Endothelial cell of umbilical vein (primary cell): ENCODE results near the gene CYP27A1. TPM values are rescaled to one million over a fixed set of nuclear protein-coding genes. Genes with fewer than 3 reads are reported as not detected.

Source experiments
- BruUV-seq: library from RNA; stranded (reverse); fragments of 400-500 nt; replicated peaks from 2 replicates; lab custom pipeline; 2021; lab: Mats Ljungman, UMichigan
- CTCF ChIA-PET: fragments of 300-600, 350-600 bp; sonication (Branson Sonifier 250); formaldehyde crosslinking; loops from one replicate; lab custom pipeline; 2021; ENCODE audit warnings: antibody characterized with exemption, inconsistent platforms; lab: Charles Lee
- POLR2A ChIA-PET: fragments of 300-600, 350-600 bp; sonication (Branson Sonifier 250); formaldehyde crosslinking; loops from one replicate; lab custom pipeline; 2021; ENCODE audit warnings: antibody characterized with exemption, inconsistent platforms; lab: Charles Lee
- DNase-seq: peaks from one replicate; pipeline ENCODE4 v3.0.0-alpha.2; 2011; ENCODE audit warnings: low read depth, low spot score
- FAIRE-seq: peaks from 2 replicates; lab custom pipeline; 2011; peaks lifted over from hg19 to GRCh38; lab: Jason Lieb, UNC
- H2AFZ ChIP-seq: 2 replicates; pipeline ENCODE4 v1.6.0; 2012; ENCODE audit warnings: low read depth, low read length, control low read depth, inconsistent platforms
- H3K27ac ChIP-seq: 2 replicates; pipeline ENCODE4 v1.5.1; 2011; ENCODE audit warnings: low read depth, mild to moderate bottlenecking, control low read depth, low read length, moderate library complexity; ENCODE audit not compliant: insufficient read depth
- H3K27me3 ChIP-seq, 2 experiments: 2 replicates each; pipeline versions ENCODE4 v1.6.0 to v1.6.1; 2011; ENCODE audit warnings: low read length in 2 of 2, mixed read lengths in 1 of 2; ENCODE audit not compliant: control insufficient read depth in 2 of 2, insufficient read depth in 2 of 2
- H3K36me3 ChIP-seq, 2 experiments: 2 replicates in 1 of 2; 3 replicates in 1 of 2; pipeline ENCODE4 v1.5.1; 2011; ENCODE audit warnings: low read length in 2 of 2, mild to moderate bottlenecking in 1 of 2, moderate library complexity in 1 of 2; ENCODE audit not compliant: control insufficient read depth in 2 of 2, insufficient read depth in 2 of 2; ENCODE audit errors: extremely low read depth in 1 of 2
- H3K4me1 ChIP-seq: 3 replicates; pipeline ENCODE4 v1.5.1; 2011; ENCODE audit warnings: mild to moderate bottlenecking, low read length; ENCODE audit not compliant: control insufficient read depth, insufficient read depth; ENCODE audit errors: extremely low read depth
- H3K4me2 ChIP-seq: 2 replicates; pipeline ENCODE4 v1.6.1; 2011; ENCODE audit warnings: low read length, control low read depth, mixed read lengths; ENCODE audit not compliant: insufficient read depth
- H3K4me3 ChIP-seq, 3 experiments: fragments of 200-600 bp in 1 of 3; sonication (generic), shearing (Covaris generic) in 1 of 3; replicated peaks in 1 of 3; 2 replicates each; pipeline ENCODE4 v1.5.1; 2011 to 2016; ENCODE audit warnings: control low read depth in 3 of 3, low read length in 3 of 3, mild to moderate bottlenecking in 2 of 3, inconsistent platforms in 1 of 3, low read depth in 1 of 3, moderate library complexity in 1 of 3; ENCODE audit not compliant: insufficient read depth in 1 of 3
- H3K79me2 ChIP-seq: 2 replicates; pipeline ENCODE4 v1.6.0; 2012; ENCODE audit warnings: low read length, inconsistent platforms; ENCODE audit not compliant: control insufficient read depth, insufficient read depth
- H3K9ac ChIP-seq: replicated peaks from 2 replicates; pipeline ENCODE3; 2011; ENCODE audit warnings: low read length, control low read depth; ENCODE audit not compliant: insufficient read depth; ENCODE audit errors: extremely low read depth
- H3K9me1 ChIP-seq: replicated peaks from 3 replicates; pipeline ENCODE4 v1.6.0; 2011; ENCODE audit warnings: mild to moderate bottlenecking, low read length; ENCODE audit not compliant: control insufficient read depth, insufficient read depth; ENCODE audit errors: extremely low read depth
- H3K9me3 ChIP-seq: replicated peaks from 2 replicates; pipeline ENCODE4 v1.5.1; 2012; ENCODE audit warnings: low read length, inconsistent platforms; ENCODE audit not compliant: control insufficient read depth, insufficient read depth
- H4K20me1 ChIP-seq: replicated peaks from 2 replicates; pipeline ENCODE3; 2011; ENCODE audit warnings: mild to moderate bottlenecking, low read length; ENCODE audit not compliant: control insufficient read depth, insufficient read depth; ENCODE audit errors: extremely low read depth
- EZH2 ChIP-seq: IDR thresholded peaks from 2 replicates; pipeline ENCODE4 v1.6.1; 2012; ENCODE audit warnings: borderline replicate concordance, low read depth, mild to moderate bottlenecking, moderate library complexity, low read length, inconsistent platforms; ENCODE audit not compliant: severe bottlenecking
- FOS ChIP-seq: IDR thresholded peaks from 2 replicates; pipeline ENCODE4 v1.6.1; 2011; ENCODE audit warnings: mild to moderate bottlenecking, low read length, moderate library complexity, borderline replicate concordance; ENCODE audit not compliant: insufficient read depth
- GATA2 ChIP-seq: IDR thresholded peaks from 2 replicates; pipeline ENCODE4 v1.7.0; 2011; ENCODE audit warnings: low read depth, mild to moderate bottlenecking, moderate library complexity, mixed read lengths, low read length; ENCODE audit not compliant: insufficient read length, insufficient read depth
- JUN ChIP-seq: IDR thresholded peaks from 2 replicates; pipeline ENCODE4 v1.6.1; 2011; ENCODE audit warnings: borderline replicate concordance, low read depth; ENCODE audit not compliant: insufficient read length, insufficient read depth
- MYC ChIP-seq: IDR thresholded peaks from one replicate; pipeline ENCODE4 v1.6.1; 2011; ENCODE audit warnings: mild to moderate bottlenecking, low read depth, low read length
- POLR2A ChIP-seq: IDR thresholded peaks from 2 replicates; pipeline ENCODE4 v1.6.1; 2012; ENCODE audit warnings: low read depth, mild to moderate bottlenecking, control low read depth, low read length
- POLR2AphosphoS5 ChIP-seq: IDR thresholded peaks from 2 replicates; pipeline ENCODE4 v1.6.1; 2012; ENCODE audit warnings: low read depth, mild to moderate bottlenecking, control low read depth, low read length, moderate library complexity; ENCODE audit not compliant: insufficient read depth
- dilution Hi-C: fragments of 300-500 bp; cut with MboI; formaldehyde crosslinking; loops from one replicate; pipeline ENCODE4 v1.15.0; 2019; ENCODE audit warnings: low sequenced_read_pairs; ENCODE audit not compliant: extremely low pct_ligation_motif_present
- intact Hi-C: fragments of 100-400 bp; cut with micrococcal nuclease; formaldehyde crosslinking; loops from one replicate; pipeline ENCODE4 v1.10.0; 2022
- polyA plus RNA-seq, 4 experiments: library from polyadenylated mRNA; depleted of rRNA in 3 of 4; stranded (reverse) in 3 of 4; unstranded in 1 of 4; fragments of >200 nt; gene quantifications; 2 replicates each; pipeline versions ENCODE4 v1.2.1 to v1.2.3, GENCODE V29; 2011 to 2012; ENCODE audit warnings: missing spikeins in 1 of 4
- total RNA-seq: library from RNA; stranded (reverse); gene quantifications from 2 replicates; pipeline ENCODE4 v1.2.3, GENCODE V29; 2021
- TF ChIP-seq, protein P1 (sequence below): IDR thresholded peaks from 2 replicates; pipeline ENCODE4 v1.6.1; 2011; ENCODE audit not compliant: insufficient read depth, insufficient read length
- TF ChIP-seq, protein P2 (sequence below), 2 donors: IDR thresholded peaks; 1 replicate in 1 of 2; 2 replicates in 1 of 2; pipeline ENCODE4 v1.5.1; 2011; ENCODE audit warnings: low read length in 2 of 2, mild to moderate bottlenecking in 2 of 2, moderate library complexity in 2 of 2, control low read depth in 1 of 2, inconsistent platforms in 1 of 2, low read depth in 1 of 2; ENCODE audit not compliant: insufficient read depth in 1 of 2; ENCODE audit errors: extremely low read depth in 1 of 2

The CYP27A1 gene
- total and polyA plus RNA-seq, 2 donors (not counting 3 experiments of a cell fraction or from before 2014, with no cell fraction given): 15.1 to 34.9 TPM

DNA sequence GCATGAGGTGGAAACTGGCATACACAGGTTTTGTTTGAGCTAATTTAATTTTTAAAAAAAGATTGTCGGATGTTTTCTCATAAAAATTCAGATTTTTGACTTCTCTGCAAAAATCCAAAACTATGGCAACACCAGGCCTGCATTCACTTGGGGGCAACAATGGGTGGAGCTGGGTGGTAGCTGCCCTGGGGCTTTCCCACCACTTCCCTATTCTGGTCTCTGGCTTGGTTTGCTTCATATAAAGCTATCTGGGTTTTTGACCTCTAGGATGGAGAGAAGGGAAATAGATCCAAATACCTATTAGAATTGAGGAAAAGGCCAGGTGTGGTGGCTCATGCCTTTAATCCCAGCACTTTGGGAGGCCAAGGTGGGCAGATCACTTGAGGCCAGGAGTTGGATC lies 5.5 kb upstream of the CYP27A1 start:
- Histone ChIP-seq H3K36me3 (no peaks in the 10 kb centered on the region), H3K4me1 (peaks cover 4% of the 10 kb centered on the region), H3K79me2 (no peaks in the 10 kb centered on the region), H3K9me1 (no peaks in the 10 kb centered on the region), H3K9ac (no peak overlapping the region), H2AFZ (no peak overlapping the region), H3K4me2 (no peak overlapping the region), H3K4me3 (no peak overlapping the region), H3K27ac (no peak overlapping the region), H3K27me3 (no peaks in the 10 kb centered on the region), H4K20me1 (no peaks in the 10 kb centered on the region), H3K9me3 (no peaks in the 10 kb centered on the region)
- TF ChIP-seq EZH2: no peak
- no peak for TF ChIP-seq FOS
- TF ChIP-seq GATA2: no peak
- no peak for TF ChIP-seq POLR2AphosphoS5
- TF ChIP-seq, protein P1, sequence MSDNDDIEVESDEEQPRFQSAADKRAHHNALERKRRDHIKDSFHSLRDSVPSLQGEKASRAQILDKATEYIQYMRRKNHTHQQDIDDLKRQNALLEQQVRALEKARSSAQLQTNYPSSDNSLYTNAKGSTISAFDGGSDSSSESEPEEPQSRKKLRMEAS: no peak
- TF ChIP-seq JUN: no peak
- no peak for TF ChIP-seq MYC
- no peak for TF ChIP-seq POLR2A
- TF ChIP-seq, protein P2, sequence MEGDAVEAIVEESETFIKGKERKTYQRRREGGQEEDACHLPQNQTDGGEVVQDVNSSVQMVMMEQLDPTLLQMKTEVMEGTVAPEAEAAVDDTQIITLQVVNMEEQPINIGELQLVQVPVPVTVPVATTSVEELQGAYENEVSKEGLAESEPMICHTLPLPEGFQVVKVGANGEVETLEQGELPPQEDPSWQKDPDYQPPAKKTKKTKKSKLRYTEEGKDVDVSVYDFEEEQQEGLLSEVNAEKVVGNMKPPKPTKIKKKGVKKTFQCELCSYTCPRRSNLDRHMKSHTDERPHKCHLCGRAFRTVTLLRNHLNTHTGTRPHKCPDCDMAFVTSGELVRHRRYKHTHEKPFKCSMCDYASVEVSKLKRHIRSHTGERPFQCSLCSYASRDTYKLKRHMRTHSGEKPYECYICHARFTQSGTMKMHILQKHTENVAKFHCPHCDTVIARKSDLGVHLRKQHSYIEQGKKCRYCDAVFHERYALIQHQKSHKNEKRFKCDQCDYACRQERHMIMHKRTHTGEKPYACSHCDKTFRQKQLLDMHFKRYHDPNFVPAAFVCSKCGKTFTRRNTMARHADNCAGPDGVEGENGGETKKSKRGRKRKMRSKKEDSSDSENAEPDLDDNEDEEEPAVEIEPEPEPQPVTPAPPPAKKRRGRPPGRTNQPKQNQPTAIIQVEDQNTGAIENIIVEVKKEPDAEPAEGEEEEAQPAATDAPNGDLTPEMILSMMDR (IDR thresholded peaks at IDR 0.05; ENCODE audit: extremely low read depth in 1 of 2, insufficient read depth in 1 of 2, low read depth in 1 of 2, low read length in 2 of 2): no peak
- no peak for DNase-seq
- dilution Hi-C loops (no loop called here), intact Hi-C loops (no loop called here)
- no peak for FAIRE-seq
- no TSS peak for BruUV-seq
- ChIA-PET POLR2A (no interaction called here), CTCF (interaction anchor here (1.7 to 5.8 kb wide), 2 partner anchors 51 to 71 kb away, joined by 3 to 22 read pairs; no protein-coding TSS in a partner anchor)
